SK-N-MC (cell line): ENCODE measurements around the gene GCLM.
"Not testable (repeated sequence)": the region's sequence is repeated elsewhere in the genome, so short reads cannot be mapped to it uniquely, and the experiment has no call there.

Experiments
- DNase-seq: peaks from one replicate; pipeline ENCODE4 v3.0.0-alpha.2; 2011; ENCODE audit warnings: low read depth, low spot score
- H3K27ac ChIP-seq: fragments of 200-600 bp; sonication (generic); 2 replicates; pipeline ENCODE4 v1.5.1; 2016; ENCODE audit warnings: mixed run types
- H3K36me3 ChIP-seq: fragments of 200-600 bp; sonication (generic); 2 replicates; pipeline ENCODE4 v1.6.1; 2017; ENCODE audit warnings: antibody characterized with exemption, low read length, mixed read lengths; ENCODE audit not compliant: insufficient read depth
- H3K4me3 ChIP-seq: fragments of 200-600 bp; sonication (generic); 2 replicates; pipeline ENCODE4 v1.5.1; 2016
- H3K9ac ChIP-seq: fragments of 200-600 bp; sonication (generic); 2 replicates; pipeline ENCODE4 v1.8.0; 2017; ENCODE audit warnings: mixed run types, mixed read lengths; ENCODE audit not compliant: insufficient read length
- H3K9me3 ChIP-seq: fragments of 200-600 bp; sonication (generic); 2 replicates; pipeline ENCODE4 v1.6.1; 2017; ENCODE audit warnings: low read depth, mild to moderate bottlenecking, antibody characterized with exemption, low read length, moderate library complexity, mixed read lengths
- EZH2 ChIP-seq: fragments of 200-600 bp; sonication (generic); IDR thresholded peaks from one replicate; pipeline ENCODE4 v1.6.1; 2017; ENCODE audit warnings: antibody characterized with exemption
- FOXP2 ChIP-seq: optimal IDR thresholded peaks from 2 replicates; pipeline ENCODE3; 2011; ENCODE audit warnings: mild to moderate bottlenecking, moderate library complexity; ENCODE audit not compliant: insufficient read depth; ENCODE audit errors: extremely low read length, control extremely low read depth
- POLR2AphosphoS5 ChIP-seq: IDR thresholded peaks from 2 replicates; pipeline ENCODE4 v1.6.1; 2012; ENCODE audit warnings: mild to moderate bottlenecking, low read depth, low read length, borderline replicate concordance

The GCLM gene

DNA sequence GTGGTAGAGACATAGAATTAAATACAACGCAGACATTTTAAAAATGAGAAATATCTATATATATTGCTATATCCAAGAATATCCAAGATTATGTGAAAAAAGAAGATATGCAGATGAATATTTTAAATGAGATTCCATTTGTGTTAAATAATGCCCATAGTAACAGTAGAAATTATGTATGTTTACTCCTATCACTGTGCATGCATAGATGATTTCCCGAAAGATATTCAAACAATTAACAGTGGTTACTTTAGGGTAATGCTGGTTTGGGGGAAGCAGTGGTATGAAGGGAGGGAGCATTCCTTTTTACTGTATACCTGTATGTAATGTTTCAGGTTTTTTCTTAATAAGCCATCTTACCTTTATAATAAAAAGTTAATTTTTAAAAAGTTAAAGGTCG is 55.3 kb downstream of the GCLM start:
- no peak overlapping the region for H3K4me3 ChIP-seq
- H3K36me3 ChIP-seq = no peaks in the 10 kb centered on the region
- no peak for TF ChIP-seq EZH2
- TF ChIP-seq FOXP2 = no peak
- no peak overlapping the region for H3K27ac ChIP-seq
- no peak for DNase-seq
- H3K9me3 ChIP-seq = no peaks in the 10 kb centered on the region
- no peak overlapping the region for H3K9ac ChIP-seq

DNA sequence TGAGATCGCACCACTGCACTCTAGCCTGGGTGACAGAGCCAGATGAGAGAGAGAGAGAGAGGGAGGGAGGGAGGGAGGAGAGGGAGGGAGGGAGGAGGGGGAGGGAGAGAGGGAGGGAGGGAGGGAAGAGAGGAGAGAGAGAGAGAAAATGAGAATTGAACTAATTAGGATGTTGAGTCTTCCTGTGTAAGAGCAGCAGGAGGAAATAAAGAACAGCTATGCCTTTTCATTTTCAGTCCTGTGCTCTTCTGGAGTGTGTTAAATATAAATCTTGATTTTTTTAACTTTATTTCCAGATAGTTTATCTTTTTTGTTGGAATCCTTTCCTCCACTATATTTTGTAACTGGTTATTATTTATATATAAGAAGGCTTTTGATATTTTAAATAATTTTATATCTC is 57.4 kb downstream of the GCLM start:
- Histone ChIP-seq H3K36me3 (no peaks in the 10 kb centered on the region), H3K27ac (no peak overlapping the region), H3K9me3 (no peaks in the 10 kb centered on the region), H3K9ac (no peak overlapping the region), H3K4me3 (no peak overlapping the region)
- no peak for TF ChIP-seq POLR2AphosphoS5
- no peak for TF ChIP-seq EZH2
- no peak for TF ChIP-seq FOXP2
- DNase-seq = no peak

DNA sequence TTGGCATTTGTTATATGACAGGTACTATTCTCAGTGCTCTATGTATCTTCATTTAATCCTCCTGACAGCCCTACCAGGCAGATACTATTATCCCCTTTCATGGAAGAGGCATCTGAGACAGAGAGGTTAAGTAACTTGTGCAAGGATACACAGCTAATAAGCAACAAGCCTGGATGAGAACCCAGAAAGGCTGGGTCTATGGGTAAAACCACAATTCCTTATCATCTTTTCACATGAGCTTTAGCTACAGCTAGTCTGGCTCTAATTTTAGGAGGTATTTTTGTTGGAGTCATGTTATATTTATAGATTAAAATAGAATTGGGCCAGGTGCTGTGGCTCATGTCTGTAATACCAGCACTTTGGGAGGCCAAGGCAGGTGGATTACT is 57.9 kb downstream of the GCLM start:
- TF ChIP-seq FOXP2 (no peak), POLR2AphosphoS5 (no peak), EZH2 (no peak)
- Histone ChIP-seq H3K27ac (no peak overlapping the region), H3K9ac (no peak overlapping the region), H3K36me3 (no peaks in the 10 kb centered on the region), H3K9me3 (no peaks in the 10 kb centered on the region), H3K4me3 (no peak overlapping the region)
- DNase-seq = no peak

DNA sequence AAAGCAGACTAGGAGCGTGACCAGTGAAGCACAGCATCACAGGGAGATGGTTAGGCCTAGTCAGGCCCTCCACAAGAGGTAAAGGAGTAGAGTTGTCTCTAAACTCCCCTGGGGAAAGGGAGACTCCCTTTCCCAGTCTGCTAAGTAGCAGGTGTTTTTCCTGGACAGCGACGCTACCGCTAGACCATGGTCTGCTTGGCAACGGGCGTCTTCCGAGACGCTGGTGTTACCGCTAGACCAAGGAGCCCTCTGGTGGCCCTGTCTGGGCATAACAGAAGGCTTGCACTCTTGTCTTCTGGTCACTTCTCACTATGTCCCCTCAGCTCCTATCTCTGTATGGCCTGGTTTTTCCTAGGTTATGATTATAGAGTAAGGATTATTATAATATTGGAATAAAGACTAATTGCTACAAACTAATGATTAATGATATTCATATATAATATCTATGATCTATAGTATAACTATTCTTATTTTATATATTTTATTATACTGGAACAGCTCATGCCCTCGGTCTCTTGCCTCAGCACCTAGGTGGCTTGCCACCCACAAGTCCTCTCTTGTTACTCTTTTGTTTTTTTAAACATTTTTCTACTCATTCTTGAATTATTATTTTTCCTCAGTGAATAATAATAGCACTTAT is 58.4 kb downstream of the GCLM start:
- not testable (repeated sequence) for DNase-seq, H3K4me3 ChIP-seq, H3K27ac ChIP-seq, H3K9me3 ChIP-seq, H3K9ac ChIP-seq, H3K36me3 ChIP-seq

DNA sequence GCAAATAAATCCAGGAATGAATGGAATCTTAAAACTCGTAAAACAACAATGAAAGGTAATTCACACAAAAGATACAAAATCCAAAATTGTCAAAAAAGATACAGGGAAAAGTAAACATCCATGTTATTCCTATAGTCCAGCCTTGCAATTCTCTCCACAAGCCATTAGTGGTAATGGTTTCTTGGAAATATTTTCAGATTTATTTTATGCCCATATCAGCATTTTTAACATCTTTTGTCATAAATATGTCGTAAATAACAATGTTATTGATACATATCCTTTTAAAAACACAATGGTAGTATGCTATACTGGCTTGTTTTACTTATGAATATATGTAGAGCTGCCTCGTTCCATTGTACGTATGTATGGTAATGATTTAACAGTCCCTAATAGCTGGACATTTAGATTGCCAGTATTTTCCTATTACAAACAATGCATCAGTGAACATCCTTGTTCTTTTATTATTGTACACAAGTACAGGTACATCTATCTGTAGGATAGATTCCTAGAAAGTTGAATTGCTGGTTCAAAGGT is 60.8 kb downstream of the GCLM start:
- H3K36me3 ChIP-seq = no peaks in the 10 kb centered on the region
- TF ChIP-seq POLR2AphosphoS5 (no peak), FOXP2 (no peak), EZH2 (no peak)
- H3K9me3 ChIP-seq = no peaks in the 10 kb centered on the region
- peak overlapping the region; percentile 81 for H3K9ac ChIP-seq
- H3K27ac ChIP-seq = 0 out of 2 replicates have a peak overlapping the region, but pooled peaks have one; percentile 31
- peak overlapping the region; percentile 99 for H3K4me3 ChIP-seq
- DNase-seq = no peak

DNA sequence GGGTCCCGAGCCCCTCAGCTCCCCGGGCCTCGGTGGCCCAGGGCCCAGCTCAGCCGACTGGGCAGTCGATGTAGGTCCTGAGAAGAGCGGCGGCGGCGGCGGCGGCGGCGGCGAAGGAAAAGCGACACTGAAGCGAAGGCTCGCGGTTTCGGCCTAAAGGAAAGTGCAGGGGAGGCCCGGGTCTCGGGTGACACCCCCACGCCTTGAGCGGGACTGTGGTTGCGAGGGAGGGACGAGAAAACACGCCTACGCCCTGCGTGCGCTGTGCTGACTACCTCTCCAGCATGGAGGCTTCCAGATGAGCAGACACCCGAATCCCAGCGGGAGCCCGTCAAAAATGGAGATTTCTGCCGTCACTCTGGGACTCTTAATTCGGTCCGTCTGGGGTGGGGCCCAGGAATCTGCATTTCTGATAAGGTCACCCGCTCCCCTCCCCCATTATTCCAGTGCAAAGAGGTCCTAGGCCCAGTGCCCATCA is 61.4 kb downstream of the GCLM start:
- Histone ChIP-seq H3K4me3 (peak overlapping the region; percentile 99), H3K9me3 (no peaks in the 10 kb centered on the region), H3K36me3 (no peaks in the 10 kb centered on the region), H3K9ac (peak overlapping the region; percentile 81), H3K27ac (peak overlapping the region; percentile 81)
- DNase-seq = no peak
- no peak for TF ChIP-seq FOXP2
- no peak for TF ChIP-seq EZH2
- TF ChIP-seq POLR2AphosphoS5 = peak; percentile 25

DNA sequence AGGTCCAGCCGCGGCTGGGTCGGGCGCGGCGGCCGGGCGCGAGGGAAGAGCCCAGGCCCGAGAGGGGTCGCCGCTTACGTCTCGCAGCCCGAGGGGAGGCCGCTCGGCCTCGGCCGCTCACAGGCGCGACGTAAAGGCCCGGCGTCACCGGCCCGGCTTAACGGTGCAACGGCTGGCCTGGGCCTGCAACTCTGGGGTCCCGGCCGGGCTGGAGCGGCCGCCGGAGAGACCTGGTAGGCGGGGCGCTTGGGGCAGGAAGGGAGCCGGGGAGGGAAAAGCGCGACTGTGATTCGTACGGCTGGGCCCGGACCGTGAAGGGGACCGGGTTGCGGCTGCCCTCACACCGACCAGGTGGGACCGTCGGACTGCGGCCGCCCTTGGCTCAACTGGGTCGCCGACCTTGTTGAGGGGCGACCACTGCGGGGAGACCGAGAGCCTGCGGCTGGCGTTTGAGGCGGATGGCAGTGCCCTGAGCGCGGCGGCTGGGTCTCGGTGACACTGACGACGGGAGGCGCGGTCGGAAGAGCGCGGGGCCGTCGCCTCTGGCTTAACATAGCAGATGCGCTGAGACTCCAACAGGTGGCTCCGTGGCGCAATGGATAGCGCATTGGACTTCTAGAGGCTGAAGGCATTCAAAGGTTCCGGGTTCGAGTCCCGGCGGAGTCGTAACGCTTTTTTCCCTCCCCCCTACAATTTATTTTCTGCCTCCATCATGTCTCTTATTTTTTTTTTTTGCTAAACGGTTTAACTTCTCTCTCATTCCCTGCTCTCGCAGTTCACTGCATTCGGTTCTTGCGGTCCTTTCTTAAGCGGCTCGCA is 62.0 kb downstream of the GCLM start:
- no peak for TF ChIP-seq EZH2
- TF ChIP-seq FOXP2 = no peak
- 0 out of 2 replicates have a peak, but pooled peaks have one; percentile 57 for TF ChIP-seq POLR2AphosphoS5
- Histone ChIP-seq H3K36me3 (no peaks in the 10 kb centered on the region), H3K9ac (peak overlapping the region; percentile 88), H3K27ac (peak overlapping the region; percentile 81), H3K4me3 (peak overlapping the region; percentile 99), H3K9me3 (no peaks in the 10 kb centered on the region)
- peak; percentile 82 for DNase-seq

DNA sequence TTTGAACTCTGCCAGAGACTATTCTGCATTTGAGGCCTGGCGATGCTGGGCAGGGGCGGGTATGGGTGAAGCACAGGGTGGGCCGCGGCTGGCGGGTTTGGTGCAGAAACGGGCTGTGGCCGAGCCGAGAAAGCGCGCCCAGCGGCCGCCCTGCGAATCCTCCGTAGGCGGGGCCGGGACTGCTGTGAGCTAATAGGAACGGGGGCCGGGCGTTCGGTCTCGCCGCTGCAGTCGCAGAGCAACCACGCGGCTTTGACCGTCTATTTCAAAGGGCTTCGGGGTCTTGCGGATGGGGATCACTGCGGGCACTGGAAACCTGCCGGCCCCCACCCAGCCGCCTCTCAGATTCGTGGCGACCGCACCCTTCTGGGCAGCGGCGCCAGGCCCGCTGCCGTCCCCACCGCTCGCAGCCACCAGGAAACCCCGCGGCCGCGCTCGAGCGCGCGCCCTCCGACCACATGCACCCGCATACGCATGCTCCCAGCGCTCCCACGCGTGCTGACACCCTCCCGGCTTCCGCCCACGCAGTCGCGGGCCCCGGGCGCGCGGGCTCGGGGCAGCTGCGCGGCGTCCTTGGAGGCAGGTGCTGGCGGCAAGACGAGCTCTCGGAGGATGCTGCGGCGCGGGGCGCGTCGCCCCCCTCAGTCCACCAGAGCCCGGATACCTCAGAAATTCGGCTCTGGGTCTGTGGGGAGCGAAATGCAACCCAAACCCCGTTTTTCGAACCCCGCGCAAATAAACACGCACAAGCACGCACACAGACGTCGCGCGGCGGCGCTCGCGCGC is 62.8 kb downstream of the GCLM start:
- H3K9me3 ChIP-seq = no peaks in the 10 kb centered on the region
- TF ChIP-seq EZH2 (no peak), POLR2AphosphoS5 (peak; percentile 76)
- H3K27ac ChIP-seq = peak overlapping the region; percentile 84
- no peaks in the 10 kb centered on the region for H3K36me3 ChIP-seq
- peak overlapping the region; percentile 99 for H3K4me3 ChIP-seq
- DNase-seq = no peak
- H3K9ac ChIP-seq = peak overlapping the region; percentile 88
